Measurements from ENCODE around the gene SHB. TPM values are rescaled to one million over a fixed set of nuclear protein-coding genes. Genes with fewer than 3 reads are reported as not detected.
A peak's percentile ranks its signal among the peaks of the same experiment; 100 is the strongest.

The SHB gene
- total and polyA plus RNA-seq, 2 of the 13 experiments (the other 11 are each of a cell fraction or from before 2014, with no cell fraction given), result 19.4 to 20.7 TPM

GRCh38 chr9:37908698-37909186, 160.3 kb downstream of the SHB start (continued):
- peak; percentile 85 for TF ChIP-seq TFE3 (CRISPR knock-in tag; IDR thresholded peaks at IDR 0.05)
- TF ChIP-seq, protein P1, sequence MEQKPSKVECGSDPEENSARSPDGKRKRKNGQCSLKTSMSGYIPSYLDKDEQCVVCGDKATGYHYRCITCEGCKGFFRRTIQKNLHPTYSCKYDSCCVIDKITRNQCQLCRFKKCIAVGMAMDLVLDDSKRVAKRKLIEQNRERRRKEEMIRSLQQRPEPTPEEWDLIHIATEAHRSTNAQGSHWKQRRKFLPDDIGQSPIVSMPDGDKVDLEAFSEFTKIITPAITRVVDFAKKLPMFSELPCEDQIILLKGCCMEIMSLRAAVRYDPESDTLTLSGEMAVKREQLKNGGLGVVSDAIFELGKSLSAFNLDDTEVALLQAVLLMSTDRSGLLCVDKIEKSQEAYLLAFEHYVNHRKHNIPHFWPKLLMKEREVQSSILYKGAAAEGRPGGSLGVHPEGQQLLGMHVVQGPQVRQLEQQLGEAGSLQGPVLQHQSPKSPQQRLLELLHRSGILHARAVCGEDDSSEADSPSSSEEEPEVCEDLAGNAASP (CRISPR knock-in tag; IDR thresholded peaks at IDR 0.05; ENCODE audit: borderline replicate concordance), result peak; percentile 98
- no peak for TF ChIP-seq HOXA7 (CRISPR knock-in tag; IDR thresholded peaks at IDR 0.05)
- no peak for TF ChIP-seq KAT7 (CRISPR knock-in tag; IDR thresholded peaks at IDR 0.05; ENCODE audit: borderline replicate concordance)
- no peak for TF ChIP-seq TCF12 (IDR thresholded peaks at IDR 0.05)
- no peak for TF ChIP-seq TCF12 (CRISPR knock-in tag; IDR thresholded peaks at IDR 0.05)
- TF ChIP-seq TAF1 (CRISPR knock-in tag; IDR thresholded peaks at IDR 0.05), result no peak
- no peak for TF ChIP-seq ZNF709 (CRISPR knock-in tag; IDR thresholded peaks at IDR 0.05)
- TF ChIP-seq ZNF232 (CRISPR knock-in tag; IDR thresholded peaks at IDR 0.05; ENCODE audit: borderline replicate concordance), result no peak
- TF ChIP-seq, protein P2, sequence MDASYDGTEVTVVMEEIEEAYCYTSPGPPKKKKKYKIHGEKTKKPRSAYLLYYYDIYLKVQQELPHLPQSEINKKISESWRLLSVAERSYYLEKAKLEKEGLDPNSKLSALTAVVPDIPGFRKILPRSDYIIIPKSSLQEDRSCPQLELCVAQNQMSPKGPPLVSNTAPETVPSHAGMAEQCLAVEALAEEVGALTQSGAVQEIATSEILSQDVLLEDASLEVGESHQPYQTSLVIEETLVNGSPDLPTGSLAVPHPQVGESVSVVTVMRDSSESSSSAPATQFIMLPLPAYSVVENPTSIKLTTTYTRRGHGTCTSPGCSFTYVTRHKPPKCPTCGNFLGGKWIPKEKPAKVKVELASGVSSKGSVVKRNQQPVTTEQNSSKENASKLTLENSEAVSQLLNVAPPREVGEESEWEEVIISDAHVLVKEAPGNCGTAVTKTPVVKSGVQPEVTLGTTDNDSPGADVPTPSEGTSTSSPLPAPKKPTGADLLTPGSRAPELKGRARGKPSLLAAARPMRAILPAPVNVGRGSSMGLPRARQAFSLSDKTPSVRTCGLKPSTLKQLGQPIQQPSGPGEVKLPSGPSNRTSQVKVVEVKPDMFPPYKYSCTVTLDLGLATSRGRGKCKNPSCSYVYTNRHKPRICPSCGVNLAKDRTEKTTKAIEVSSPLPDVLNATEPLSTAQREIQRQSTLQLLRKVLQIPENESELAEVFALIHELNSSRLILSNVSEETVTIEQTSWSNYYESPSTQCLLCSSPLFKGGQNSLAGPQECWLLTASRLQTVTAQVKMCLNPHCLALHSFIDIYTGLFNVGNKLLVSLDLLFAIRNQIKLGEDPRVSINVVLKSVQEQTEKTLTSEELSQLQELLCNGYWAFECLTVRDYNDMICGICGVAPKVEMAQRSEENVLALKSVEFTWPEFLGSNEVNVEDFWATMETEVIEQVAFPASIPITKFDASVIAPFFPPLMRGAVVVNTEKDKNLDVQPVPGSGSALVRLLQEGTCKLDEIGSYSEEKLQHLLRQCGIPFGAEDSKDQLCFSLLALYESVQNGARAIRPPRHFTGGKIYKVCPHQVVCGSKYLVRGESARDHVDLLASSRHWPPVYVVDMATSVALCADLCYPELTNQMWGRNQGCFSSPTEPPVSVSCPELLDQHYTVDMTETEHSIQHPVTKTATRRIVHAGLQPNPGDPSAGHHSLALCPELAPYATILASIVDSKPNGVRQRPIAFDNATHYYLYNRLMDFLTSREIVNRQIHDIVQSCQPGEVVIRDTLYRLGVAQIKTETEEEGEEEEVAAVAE (CRISPR knock-in tag; IDR thresholded peaks at IDR 0.05; ENCODE audit: borderline replicate concordance), result peak; percentile 61; the same call in 1 of the 2 replicates
- TF ChIP-seq SKI (IDR thresholded peaks at IDR 0.05; ENCODE audit: partially characterized antibody), result peak; percentile 76
- TF ChIP-seq HNRNPK (IDR thresholded peaks at IDR 0.05; ENCODE audit: low read depth, low read length, poor library complexity, severe bottlenecking), result no peak
- TF ChIP-seq NR1H2 (CRISPR knock-in tag; IDR thresholded peaks at IDR 0.05; ENCODE audit: borderline replicate concordance, low read depth), result no peak
- peak; percentile 16; the same call in 1 of the 2 replicates for TF ChIP-seq ZNF281 (CRISPR knock-in tag; IDR thresholded peaks at IDR 0.05; ENCODE audit: borderline replicate concordance)
- no peak for TF ChIP-seq ZBTB8A (CRISPR knock-in tag; IDR thresholded peaks at IDR 0.05; ENCODE audit: borderline replicate concordance, low read depth)
- TF ChIP-seq ZNF292 (CRISPR knock-in tag; IDR thresholded peaks at IDR 0.05; ENCODE audit: borderline replicate concordance, low read depth), result no peak
- TF ChIP-seq ZNF747 (CRISPR knock-in tag; IDR thresholded peaks at IDR 0.05; ENCODE audit: borderline replicate concordance), result no peak

Data from HepG2 (cell line).